Measurements from ENCODE around the gene CYP4F11.

The CYP4F11 gene

GRCh38 chr19:15954820-15955219 is 20.5 kb upstream of the CYP4F11 start:
- no peaks in the 10 kb centered on the region for H3K4me1 ChIP-seq (ENCODE audit: insufficient read depth, poor library complexity, severe bottlenecking)
- ATAC-seq (ENCODE audit: low read depth): no peak
- H3K36me3 ChIP-seq (ENCODE audit: low read depth): no peaks in the 10 kb centered on the region
- H3K4me3 ChIP-seq (ENCODE audit: severe bottlenecking): no peak overlapping the region
- DNase-seq (ENCODE audit: low spot score): no peak
- no peak overlapping the region for H3K27ac ChIP-seq (ENCODE audit: poor library complexity, severe bottlenecking)
- no peaks in the 10 kb centered on the region for H3K9me3 ChIP-seq (ENCODE audit: severe bottlenecking)
- peaks cover 14% of the 10 kb centered on the region for H3K27me3 ChIP-seq (ENCODE audit: insufficient read depth, poor library complexity, severe bottlenecking)
- no peak for TF ChIP-seq CTCF (IDR thresholded peaks at IDR 0.05; ENCODE audit: poor library complexity, severe bottlenecking)

DNA sequence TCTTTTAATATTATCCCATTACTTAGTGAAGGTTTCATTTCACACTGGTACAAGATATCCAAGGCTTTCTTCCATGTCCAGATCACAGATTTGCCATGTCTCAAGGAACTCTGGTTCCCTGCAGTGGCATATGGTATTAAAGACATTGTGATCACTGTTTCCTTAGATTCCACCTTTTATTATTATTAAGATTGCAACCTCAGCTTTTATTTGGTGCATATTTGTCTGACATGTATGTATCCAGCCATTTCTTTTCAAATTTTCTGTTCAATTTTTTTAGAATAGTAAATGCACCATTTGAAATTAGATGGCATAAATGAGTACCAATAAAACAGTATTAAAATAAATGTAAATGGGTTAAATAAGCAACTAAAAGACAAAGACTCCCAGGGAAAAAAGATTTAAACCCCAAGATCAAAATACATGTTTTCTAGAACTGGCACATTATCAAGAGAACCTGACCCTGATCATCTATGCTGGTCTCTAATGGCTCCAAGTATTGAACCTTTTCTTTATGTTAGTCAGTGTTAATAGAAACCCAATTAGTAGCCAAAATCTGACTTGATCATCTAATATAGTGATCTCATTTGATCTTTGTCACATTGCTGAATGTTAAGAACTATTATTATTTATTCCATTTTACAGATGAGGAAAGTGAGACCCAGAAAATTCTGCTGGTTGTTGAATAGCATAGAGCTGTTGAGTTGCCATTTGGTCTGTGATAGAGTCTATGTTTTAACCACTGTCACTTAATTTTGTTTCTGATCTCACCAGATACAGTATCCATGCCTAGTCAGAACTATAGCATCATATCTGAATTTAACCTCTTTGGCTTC is 14.1 kb upstream of the CYP4F11 start, which contains the start of gene OR10H4:
Gene OR10H4, plus strand, starts transcription at position 786 of the 836 bp plus-strand sequence. Its CDS starts 0 bp downstream, at position 786.
- Histone ChIP-seq H3K4me3 (ENCODE audit: severe bottlenecking) (no peak within 1 kb of the TSS), H3K9me3 (ENCODE audit: severe bottlenecking) (peaks cover 7% of the 10 kb centered on the region)

GRCh38 chr19:15945301-15945700 is 11.0 kb upstream of the CYP4F11 start:
- Histone ChIP-seq H3K9me3 (ENCODE audit: severe bottlenecking) (peaks cover 7% of the 10 kb centered on the region), H3K4me3 (ENCODE audit: severe bottlenecking) (no peak overlapping the region), H3K27me3 (ENCODE audit: insufficient read depth, poor library complexity, severe bottlenecking) (peaks cover 3% of the 10 kb centered on the region), H3K4me1 (ENCODE audit: insufficient read depth, poor library complexity, severe bottlenecking) (no peaks in the 10 kb centered on the region), H3K27ac (ENCODE audit: poor library complexity, severe bottlenecking) (no peak overlapping the region), H3K36me3 (ENCODE audit: low read depth) (no peaks in the 10 kb centered on the region)
- no peak for ATAC-seq (ENCODE audit: low read depth)
- no peak for DNase-seq (ENCODE audit: low spot score)
- no peak for TF ChIP-seq CTCF (IDR thresholded peaks at IDR 0.05; ENCODE audit: poor library complexity, severe bottlenecking)

More for the DNA sequence above, 14.1 kb upstream of the CYP4F11 start, which contains the start of gene OR10H4:
- no peak for TF ChIP-seq CTCF (IDR thresholded peaks at IDR 0.05; ENCODE audit: poor library complexity, severe bottlenecking)
- H3K36me3 ChIP-seq (ENCODE audit: low read depth): no peaks in the 10 kb centered on the region
- no peaks in the 10 kb centered on the region for H3K4me1 ChIP-seq (ENCODE audit: insufficient read depth, poor library complexity, severe bottlenecking)
- ATAC-seq (ENCODE audit: low read depth) (no peak), DNase-seq (ENCODE audit: low spot score) (no peak)
- H3K27me3 ChIP-seq (ENCODE audit: insufficient read depth, poor library complexity, severe bottlenecking): peaks cover 8% of the 10 kb centered on the region
- H3K27ac ChIP-seq (ENCODE audit: poor library complexity, severe bottlenecking): no peak within 1 kb of the TSS

DNA sequence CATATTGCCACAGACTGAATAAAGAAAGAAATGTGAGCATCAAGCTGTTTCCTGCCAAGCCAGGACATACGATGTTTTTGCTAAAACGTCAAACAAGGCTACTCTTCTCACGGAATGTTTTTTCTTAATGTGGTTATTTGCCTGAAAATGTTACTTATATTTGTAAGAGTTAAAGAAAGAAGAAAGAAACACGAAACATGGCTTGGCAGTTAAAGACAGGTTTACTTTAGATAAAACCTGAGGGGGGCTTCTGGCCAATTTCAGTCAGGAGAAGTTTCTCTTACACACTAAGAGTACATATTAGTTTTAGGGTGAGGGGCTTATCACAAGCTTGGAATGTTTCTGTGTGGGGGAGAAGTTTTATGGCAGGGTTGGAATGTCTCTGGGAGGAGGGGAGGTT is 10.1 kb upstream of the CYP4F11 start:
- Histone ChIP-seq H3K4me3 (ENCODE audit: severe bottlenecking) (no peak overlapping the region), H3K4me1 (ENCODE audit: insufficient read depth, poor library complexity, severe bottlenecking) (no peaks in the 10 kb centered on the region), H3K9me3 (ENCODE audit: severe bottlenecking) (peaks cover 7% of the 10 kb centered on the region), H3K27me3 (ENCODE audit: insufficient read depth, poor library complexity, severe bottlenecking) (no peaks in the 10 kb centered on the region), H3K27ac (ENCODE audit: poor library complexity, severe bottlenecking) (no peak overlapping the region), H3K36me3 (ENCODE audit: low read depth) (no peaks in the 10 kb centered on the region)
- ATAC-seq (ENCODE audit: low read depth): no peak
- DNase-seq (ENCODE audit: low spot score): no peak
- no peak for TF ChIP-seq CTCF (IDR thresholded peaks at IDR 0.05; ENCODE audit: poor library complexity, severe bottlenecking)

DNA sequence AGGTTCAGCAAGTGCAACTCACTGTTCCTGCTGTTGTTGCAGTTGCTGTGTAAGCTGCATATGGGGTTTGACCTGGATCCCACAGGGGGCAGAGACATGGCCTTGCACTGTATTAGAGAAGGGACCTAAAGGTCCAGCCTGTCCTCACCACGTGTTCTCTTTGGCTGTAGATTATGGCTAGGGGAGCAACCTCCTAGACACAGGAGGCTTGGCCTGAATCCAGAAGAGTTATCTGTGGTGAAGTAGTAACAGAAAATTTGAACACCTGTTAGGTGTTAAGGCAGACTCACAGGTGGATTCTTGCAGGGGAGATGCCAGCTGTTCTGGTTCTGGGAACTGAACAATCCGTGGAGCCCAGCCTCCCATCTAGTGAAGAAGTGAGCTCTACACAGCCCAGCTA is 3.4 kb upstream of the CYP4F11 start:
- ATAC-seq (ENCODE audit: low read depth) (no peak), DNase-seq (ENCODE audit: low spot score) (no peak)
- Histone ChIP-seq H3K9me3 (ENCODE audit: severe bottlenecking) (no peaks in the 10 kb centered on the region), H3K4me1 (ENCODE audit: insufficient read depth, poor library complexity, severe bottlenecking) (peaks cover 11% of the 10 kb centered on the region), H3K27ac (ENCODE audit: poor library complexity, severe bottlenecking) (no peak overlapping the region), H3K27me3 (ENCODE audit: insufficient read depth, poor library complexity, severe bottlenecking) (no peaks in the 10 kb centered on the region), H3K4me3 (ENCODE audit: severe bottlenecking) (no peak overlapping the region), H3K36me3 (ENCODE audit: low read depth) (no peaks in the 10 kb centered on the region)
- TF ChIP-seq CTCF (IDR thresholded peaks at IDR 0.05; ENCODE audit: poor library complexity, severe bottlenecking): no peak

Measured in RWPE2 (cell line).